ENCODE measurements around the gene MUC4.
"Not testable (repeated sequence)": the region's sequence is repeated elsewhere in the genome, so short reads cannot be mapped to it uniquely, and the experiment has no call there.

MUC4 gene

GRCh38 chr3:195834675-195835583 is 23.2 kb upstream of the MUC4 start:
- DNase-seq = no peak

DNA sequence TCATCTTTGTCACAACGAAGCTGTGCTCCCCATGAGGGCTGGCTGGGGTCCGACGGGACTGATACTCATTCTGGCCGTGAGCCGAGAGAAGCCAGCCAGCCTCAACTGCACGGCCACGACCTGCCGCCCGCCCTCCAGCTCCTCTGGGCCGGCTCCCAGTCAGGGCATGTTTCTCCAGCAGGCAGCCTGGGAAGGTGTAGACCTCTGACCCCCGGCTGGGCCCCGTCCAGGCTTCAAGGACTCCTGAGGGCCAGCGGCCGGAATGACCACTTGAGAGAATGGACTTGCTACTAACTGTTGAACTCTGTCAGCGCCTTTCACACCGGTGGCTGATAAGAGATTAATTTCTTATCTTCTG is 18.1 kb upstream of the MUC4 start:
- DNase-seq = no peak

- DNase-seq = no peak
Measured at GRCh38 chr3:195828762-195829161, 17.0 kb upstream of the MUC4 start.

DNA sequence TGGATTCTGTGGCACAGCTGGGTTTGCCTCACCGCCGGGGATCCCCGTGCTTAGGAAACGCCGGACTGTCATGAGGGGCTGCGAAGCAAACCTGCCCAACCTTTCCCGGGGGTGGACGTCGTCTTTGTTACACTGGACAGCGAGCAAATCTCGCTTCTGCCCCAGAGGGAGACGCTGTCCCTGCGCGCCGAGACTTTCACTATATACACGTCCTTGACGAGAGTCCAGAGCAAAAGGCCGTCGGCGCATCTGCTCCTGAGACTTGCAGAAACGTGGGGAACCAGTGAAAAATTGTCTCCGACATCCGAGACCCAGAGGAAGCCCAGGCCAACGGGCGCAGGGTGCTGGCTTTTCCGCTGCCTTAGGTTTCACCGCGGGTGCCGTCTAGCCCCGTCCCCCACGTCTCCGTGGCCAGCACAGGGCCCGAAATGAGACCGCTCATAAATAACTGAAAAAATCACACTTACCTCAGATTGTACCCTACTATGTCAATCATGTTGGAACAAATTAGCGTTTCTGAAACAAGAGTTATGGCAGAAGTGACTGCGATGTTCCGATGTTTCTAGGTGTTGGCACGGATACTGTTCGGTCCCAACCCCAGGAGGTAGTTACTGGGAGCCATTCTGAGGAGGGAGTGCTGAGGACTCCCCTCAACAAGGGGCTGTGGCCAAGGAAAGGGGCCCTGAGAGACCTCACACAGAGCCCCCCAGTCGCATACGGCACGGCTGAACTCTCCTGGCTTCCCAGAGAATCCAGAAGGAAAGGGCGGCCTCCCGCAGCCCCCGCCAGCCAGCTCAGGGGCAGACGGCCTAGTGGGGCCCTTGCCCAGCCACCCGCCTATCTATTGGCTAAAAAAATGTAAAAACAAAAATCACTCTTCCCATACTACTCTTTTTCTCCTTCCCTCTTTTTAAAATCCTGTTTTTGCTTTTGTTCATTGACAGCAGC is 14.4 kb upstream of the MUC4 start:
- no peak for DNase-seq

- no peak for DNase-seq
Measured at GRCh38 chr3:195825191-195825588, 13.5 kb upstream of the MUC4 start.

DNA sequence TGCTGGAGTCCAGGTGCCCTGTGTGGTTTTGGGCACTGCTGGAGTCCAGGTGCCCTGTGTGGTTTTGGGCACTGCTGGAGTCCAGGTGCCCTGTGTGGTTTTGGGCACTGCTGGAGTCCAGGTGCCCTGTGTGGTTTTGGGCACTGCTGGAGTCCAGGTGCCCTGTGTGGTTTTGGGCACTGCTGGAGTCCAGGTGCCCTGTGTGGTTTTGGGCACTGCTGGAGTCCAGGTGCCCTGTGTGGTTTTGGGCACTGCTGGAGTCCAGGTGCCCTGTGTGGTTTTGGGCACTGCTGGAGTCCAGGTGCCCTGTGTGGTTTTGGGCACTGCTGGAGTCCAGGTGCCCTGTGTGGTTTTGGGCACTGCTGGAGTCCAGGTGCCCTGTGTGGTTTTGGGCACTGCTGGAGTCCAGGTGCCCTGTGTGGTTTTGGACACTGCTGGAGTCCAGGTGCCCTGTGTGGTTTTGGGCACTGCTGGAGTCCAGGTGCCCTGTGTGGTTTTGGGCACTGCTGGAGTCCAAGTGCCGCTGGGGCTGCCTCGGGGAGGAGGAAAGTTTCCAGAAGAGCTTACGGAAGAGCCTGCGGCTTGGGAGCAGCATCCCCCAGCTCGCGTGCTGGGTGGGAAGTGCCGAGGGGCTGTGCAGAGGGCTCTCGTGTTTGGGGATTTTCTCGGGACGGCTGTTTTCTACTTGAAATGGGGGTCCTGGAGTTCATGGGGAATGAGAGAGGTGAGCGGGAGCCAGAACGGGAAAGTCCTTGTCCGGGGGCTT is 12.9 kb upstream of the MUC4 start:
- DNase-seq = not testable (repeated sequence)

DNA sequence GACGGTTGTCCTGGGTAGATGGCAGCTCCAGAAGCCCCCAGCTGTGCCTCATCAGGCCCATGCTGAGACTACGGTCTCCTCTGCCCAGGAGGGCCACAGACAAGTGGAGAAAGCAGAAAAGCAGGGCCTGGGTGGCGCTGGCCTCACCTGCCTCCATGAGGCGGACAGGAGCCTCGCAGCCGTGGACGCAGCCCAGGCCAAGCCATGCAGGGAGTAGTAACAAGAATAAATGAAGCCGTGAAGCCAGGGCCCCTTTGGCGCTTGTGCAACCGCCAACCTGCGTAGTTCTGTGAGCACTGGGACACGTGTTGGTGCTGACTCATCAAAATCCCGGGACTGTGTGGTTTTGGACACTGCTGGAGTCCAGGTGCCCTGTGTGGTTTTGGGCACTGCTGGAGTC is 12.3 kb upstream of the MUC4 start:
- DNase-seq = no peak

DNA sequence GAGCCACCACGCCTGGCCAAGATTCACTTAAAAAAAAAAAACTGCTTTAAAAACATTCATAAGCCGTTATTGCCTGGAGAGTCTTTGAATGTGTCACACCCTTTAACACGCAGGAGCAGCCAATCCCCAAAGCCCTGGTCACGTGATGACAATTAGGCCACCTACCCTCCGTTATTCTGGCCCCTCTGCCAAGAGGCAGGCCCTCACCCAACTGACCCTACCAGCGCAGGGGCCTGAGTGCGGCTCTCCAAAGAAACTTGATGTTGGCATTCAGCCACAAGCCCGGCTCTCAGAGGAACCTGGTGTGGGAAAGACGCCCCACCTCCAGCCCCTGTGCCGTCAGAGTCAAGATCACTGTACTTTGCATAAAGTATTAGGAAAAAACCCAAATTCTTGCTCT is 11.6 kb upstream of the MUC4 start:
- no peak for DNase-seq

GRCh38 chr3:195822131-195822696 is 10.5 kb upstream of the MUC4 start:
- DNase-seq = no peak

GRCh38 chr3:195821403-195822130 is 9.8 kb upstream of the MUC4 start:
- DNase-seq = no peak

GRCh38 chr3:195820901-195821300 is 9.2 kb upstream of the MUC4 start:
- DNase-seq = no peak

- DNase-seq = no peak
Measured at GRCh38 chr3:195820186-195820585, 8.5 kb upstream of the MUC4 start.

GRCh38 chr3:195818301-195818700 is 6.6 kb upstream of the MUC4 start:
- no peak for DNase-seq

DNA sequence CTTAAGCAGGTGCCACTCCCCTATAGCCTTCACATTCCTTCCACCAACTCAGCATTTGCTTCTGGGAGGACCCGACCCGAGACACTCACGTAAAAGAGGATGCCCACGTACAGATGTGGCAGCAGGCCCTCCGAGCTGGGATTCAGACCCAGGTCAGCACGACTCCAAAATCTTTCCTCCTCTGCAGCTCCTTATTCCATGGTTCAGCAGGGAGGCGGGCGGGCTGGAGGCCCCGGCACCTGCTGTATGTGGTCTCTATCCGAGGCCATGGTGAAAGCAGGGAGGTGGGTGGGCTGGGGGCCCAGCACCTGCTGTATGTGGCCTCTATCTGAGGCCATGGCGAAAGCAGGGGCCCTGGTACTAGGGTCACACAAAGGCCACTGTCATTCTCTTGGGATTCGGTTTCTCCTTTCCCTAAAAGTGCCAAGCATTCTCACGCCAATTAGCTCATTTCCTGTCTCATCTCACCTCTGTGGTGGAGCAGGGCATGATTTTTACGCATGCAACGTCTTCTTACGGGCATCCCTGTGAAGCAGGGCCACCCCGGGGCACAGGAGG is 5.9 kb upstream of the MUC4 start:
- DNase-seq = no peak

- not testable (repeated sequence) for DNase-seq
Measured at GRCh38 chr3:195816276-195816913, 4.7 kb upstream of the MUC4 start.

DNA sequence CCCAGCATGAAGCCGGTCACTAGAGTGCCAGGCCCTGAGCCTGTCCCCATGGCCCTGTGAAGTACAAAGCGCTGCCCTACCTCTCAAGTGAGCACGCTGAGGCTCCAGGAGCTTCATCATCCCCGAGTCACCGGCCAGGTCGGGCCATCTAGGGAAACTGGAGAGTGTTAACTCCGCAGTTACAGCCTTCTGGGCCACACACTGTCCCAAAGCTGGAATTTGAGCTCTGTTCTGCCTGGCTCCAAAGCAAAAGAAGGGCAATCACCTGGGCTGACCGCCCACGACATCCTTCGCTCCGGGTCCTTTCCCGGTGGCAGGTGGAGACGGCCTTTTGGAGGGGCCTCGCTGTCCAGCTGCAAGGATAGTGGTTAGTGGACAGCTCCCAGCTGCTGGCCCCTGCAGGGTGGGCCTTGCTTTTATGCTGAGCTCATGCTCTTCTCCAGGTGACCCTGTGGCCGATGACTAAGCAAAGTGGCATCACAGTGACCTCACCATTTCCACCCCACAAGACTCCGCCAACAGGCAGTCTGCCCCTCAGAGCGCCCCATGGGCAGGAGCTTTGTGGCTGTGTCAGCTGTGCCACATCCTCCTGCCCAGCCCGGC is 3.5 kb upstream of the MUC4 start:
- no peak for DNase-seq

DNA sequence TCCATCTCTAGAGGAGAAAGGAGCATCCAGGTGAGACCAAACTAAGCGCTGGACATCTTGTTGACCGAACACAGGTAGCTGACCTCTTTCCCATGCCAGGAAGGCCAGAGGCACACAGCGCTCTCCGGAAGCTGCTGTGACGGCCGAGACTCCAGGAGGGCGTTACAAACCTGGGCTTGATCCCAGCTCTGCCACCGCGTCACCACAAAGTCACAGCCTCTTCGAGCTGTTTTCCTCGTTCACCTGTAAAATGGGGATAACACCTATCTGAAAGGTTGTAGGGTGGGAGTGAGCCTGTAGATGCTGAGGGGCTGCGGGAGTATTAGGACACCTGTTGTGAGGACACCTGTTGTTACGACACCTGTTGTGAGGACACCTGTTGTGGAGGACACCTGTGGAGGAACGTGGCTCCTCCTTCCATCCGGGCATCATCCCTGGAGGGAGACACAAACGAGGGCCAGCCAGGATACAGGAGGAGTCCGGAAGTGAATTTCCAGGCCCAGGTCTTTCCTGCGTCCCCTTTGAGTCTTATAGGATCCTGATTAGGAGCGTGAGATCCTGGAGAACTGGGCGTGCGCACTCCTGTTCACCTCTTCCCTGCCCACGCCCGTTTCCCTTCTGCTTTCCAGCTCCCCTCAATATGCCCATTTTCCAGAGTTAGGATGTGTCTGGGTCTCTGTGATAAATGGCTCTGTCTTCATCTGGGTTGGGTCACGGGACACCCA is 2.3 kb upstream of the MUC4 start:
- no peak for DNase-seq

DNA sequence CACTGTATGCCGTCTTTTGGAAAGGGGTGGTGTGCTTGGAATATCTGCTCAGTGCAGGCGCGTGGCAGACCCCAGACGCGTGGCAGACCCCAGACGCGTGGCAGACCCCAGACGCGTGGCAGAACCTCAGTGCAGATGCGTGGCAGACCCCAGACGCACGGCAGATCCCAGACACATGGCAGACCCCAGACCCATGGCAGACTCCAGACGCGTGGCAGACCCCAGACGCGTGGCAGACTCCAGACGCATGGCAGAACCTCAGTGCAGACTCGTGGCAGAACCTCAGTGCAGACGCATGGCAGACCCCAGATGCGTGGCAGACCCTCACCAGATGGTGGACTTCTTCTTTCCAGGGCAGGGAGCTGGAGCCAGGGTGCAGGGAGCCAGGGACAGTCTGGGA is 637 bp upstream of the MUC4 start:
- DNase-seq = no peak

DNA sequence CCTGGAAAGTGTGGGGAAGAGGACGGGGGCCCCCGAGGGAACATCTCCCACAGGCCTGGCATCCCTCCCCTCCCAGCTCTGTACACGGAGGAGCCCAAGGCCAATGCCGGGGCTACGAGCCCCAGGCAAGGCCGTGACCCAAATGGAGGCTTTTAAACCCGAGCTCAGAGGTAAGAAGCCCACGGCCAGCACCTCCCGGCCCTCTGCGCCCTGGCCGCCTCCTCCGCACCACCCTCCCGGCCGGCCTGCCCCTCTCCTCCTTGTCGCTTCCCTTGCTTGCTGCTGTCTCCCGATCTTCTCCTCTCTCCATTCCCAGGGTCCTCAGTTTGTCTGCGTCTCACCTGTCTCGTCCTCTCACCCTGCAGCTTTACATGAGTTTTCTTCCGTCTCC is 1.3 kb downstream of the MUC4 start:
- DNase-seq = no peak

Data from activated CD4-positive, alpha-beta T cell treated with anti-CD3 and anti-CD28 coated beads, Interleukin-2, amount 50 U/mL, for 1 hour (primary cell).